ENCODE results near the gene SLC13A5.

The SLC13A5 gene

DNA sequence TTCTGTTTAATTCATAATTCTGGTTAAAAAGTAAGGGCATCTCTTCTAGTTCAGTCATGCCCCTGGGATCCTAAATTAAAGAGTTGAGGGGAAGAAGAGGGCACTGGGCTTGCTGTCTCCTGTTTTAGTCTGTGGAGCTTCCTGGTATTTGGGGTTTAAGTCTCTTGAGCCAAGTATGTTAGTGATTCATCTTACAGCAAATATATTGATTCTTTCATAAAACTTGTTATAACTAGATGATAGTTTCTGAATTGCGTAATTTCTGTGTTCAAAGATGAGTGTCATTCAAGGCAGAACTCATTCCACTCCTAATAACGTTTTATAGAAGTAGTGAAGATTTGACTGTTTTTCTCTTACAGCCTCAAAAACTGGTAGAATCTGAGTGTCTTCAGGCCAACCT, 70.6 kb downstream of the SLC13A5 start:
- TF ChIP-seq, protein P1, sequence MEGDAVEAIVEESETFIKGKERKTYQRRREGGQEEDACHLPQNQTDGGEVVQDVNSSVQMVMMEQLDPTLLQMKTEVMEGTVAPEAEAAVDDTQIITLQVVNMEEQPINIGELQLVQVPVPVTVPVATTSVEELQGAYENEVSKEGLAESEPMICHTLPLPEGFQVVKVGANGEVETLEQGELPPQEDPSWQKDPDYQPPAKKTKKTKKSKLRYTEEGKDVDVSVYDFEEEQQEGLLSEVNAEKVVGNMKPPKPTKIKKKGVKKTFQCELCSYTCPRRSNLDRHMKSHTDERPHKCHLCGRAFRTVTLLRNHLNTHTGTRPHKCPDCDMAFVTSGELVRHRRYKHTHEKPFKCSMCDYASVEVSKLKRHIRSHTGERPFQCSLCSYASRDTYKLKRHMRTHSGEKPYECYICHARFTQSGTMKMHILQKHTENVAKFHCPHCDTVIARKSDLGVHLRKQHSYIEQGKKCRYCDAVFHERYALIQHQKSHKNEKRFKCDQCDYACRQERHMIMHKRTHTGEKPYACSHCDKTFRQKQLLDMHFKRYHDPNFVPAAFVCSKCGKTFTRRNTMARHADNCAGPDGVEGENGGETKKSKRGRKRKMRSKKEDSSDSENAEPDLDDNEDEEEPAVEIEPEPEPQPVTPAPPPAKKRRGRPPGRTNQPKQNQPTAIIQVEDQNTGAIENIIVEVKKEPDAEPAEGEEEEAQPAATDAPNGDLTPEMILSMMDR (IDR thresholded peaks at IDR 0.05): no peak

DNA sequence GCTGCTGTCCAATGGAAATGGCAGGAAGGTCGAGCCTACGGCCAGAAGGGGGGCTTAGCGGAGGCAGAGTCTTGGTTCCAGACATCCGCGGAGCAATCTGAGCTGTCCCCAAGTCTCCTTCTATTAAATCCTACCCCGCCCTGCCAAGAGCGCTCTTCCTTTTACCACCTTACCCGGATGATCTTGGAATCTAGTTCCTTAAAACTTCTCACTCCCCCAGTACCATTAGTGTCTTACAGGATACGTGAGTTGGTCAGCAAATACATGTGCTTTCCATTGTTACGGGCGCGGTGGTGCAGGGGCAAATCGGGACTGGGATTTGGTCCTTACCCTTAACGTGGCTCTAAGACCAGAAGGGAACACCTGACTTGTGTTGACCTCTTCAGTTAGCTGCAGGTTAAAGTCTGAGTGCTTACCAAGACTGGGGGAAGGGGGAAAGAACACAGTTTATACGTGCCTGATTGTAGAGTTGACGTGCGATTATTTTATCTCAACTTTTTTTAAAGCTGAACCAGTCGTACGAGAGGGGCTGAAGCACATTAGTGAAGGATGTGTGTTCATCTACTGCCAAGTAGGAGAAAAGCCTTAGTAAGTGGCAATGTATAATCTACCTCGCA, 71.8 kb downstream of the SLC13A5 start:
- TF ChIP-seq, protein P1 (IDR thresholded peaks at IDR 0.05): no peak

DNA sequence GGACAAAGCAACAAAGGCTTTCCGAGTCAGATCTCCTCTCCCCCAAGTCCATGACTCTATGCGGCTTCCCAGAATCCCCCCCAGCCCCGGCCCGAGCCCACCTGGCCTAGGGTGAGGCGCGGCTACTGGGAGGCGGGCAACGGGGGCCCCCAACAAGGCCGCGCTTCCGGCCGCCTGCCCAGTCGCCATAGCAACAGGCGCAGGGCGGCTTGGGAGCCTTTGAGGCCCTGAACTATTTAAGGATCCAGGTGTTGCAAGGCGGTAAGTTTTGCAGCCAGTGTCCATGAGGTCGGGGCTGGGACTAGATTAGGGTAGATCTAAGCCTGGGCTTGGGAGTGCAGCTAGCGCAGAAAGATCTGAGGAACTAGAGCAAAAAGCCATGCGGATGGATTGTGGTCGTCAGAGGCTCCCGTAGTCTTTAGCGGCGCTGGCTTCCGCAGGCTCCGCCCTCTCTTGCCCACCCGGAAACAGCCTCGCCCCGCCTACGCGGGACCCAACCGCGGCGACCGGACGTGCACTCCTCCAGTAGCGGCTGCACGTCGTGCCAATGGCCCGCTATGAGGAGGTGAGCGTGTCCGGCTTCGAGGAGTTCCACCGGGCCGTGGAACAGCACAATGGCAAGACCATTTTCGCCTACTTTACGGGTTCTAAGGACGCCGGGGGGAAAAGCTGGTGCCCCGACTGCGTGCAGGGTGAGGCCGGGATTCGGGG, 72.5 kb downstream of the SLC13A5 start, which contains the start of the genes KIAA0753 and TXNDC17:
KIAA0753 (minus strand) TSS at position 176 of the 711 bp plus-strand sequence. CDS start 5,608 bp downstream, outside the sequence.
TXNDC17 (plus strand) TSS at position 525 of the 711 bp plus-strand sequence; CDS start at position 548, 23 bp downstream.
- TF ChIP-seq, protein P1 (IDR thresholded peaks at IDR 0.05): no peak

DNA sequence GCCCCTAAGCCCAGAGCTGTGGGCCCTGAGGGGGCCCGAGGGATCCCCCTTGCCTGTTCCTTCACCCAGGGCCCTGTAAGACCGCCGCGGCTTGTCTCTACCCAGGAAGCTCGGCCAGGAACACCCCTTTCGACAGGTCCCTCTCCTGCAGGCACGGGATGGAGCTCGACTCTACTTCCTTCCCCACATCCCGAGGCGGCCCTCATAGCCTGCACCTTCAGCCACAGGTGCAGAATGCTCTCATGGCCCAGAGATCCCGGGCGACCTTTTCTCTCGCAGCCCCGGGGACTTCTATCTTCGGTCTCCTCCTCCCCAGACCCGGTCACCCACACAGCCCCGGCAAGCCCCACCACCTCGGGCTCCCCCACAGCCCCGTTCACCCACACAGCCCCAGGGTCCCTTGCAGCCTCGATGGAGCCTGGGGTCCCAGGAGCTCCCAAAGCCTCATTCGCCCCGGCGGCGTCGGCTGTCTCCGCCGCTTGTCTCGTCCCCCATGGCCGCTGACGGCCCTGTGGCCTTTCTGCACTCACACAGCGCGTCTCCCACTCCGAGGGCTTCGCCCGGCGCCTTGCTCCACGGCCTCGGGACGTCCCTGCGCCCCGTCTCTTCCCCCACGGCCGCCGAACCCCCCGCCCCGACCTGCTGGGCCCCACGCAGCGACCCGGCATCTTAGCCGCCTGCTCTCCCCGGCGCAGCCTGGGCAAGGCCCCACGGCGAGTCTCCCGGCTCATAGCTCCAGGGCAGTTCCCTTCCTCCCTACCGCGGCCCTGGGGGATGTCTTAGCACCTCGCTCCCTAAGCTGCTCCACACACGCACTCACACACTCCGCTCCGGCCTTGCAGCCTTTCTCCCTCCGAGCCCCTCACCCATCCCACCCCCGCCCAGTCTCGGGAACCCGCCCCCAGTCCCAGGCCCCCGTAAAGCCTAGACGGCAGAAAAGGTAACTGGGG, 73.3 kb downstream of the SLC13A5 start:
- TF ChIP-seq, protein P1 (IDR thresholded peaks at IDR 0.05): no peak

DNA sequence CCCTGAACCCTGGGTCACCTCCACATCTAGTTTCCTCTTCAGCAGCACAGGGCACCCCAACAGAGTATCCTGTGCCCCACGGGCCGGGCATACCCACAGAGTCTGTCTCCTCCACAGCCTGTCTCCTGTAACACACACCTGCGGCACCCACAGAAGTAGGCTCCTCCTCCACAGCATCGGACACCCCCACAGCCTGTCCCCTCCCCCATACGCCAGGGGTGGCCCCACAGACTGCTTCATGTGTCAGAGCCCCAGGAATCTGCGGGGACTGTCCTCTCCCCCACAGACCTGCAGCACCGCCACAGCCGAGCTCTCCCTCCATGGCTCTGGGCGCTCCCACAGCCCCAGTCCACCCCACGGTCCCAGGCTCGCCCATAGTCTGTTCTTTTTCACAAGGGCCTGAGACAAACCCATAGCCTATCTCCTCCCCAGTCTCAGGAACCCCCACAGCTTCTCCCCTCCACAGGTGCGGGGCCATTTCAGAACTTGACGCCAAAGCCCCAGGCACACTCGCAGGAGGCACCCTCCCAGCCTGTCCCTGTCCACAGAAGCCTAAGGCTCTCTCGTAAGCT, 74.1 kb downstream of the SLC13A5 start:
- TF ChIP-seq, protein P1 (IDR thresholded peaks at IDR 0.05): no peak

DNA sequence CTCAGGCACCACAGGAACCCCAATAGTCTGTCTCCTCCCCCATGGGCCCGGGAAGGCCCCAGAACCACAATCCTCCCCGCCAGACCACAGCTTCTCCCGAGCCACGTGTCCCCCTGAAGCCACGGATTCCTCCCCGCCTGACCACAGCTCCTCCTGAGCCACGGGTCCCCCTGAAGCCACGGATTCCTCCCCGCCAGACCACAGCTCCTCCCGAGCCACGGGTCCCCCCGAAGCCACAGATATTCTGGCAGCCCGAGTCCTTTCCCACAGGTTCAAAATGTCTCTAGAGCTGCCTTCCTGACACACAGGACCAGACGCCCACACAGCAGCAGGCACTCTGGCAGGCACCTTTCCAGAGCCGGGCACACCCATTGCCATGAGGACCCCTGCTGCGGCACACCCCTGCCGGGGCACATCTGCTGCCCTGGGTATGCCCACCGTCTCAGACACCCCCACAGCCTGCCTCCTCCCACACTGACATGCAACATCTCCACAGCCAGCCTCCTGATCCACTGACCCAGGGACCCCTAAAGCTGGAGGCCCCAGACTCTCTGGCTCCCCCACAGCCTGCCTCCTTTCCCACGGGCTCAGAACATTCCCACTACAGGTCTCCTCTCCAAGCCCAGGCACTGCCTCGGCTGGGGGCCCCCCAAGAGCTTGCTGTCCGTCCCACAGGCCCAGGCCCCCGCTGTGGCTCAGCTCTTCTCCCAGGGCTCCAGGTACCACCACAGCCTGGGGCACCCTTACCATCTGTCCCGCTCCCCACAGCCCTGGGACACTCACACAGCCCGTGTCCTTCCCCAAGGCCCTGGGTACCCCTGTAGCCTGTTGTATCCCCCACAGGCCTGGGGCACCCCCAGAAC, 74.9 kb downstream of the SLC13A5 start:
- TF ChIP-seq, protein P1 (IDR thresholded peaks at IDR 0.05): no peak

All from LNCAP (cell line).